Measurements from ENCODE around the gene PCDHA6.
"Not testable (repeated sequence)": the region's sequence is repeated elsewhere in the genome, so short reads cannot be mapped to it uniquely, and the experiment has no call there.

Gene PCDHA6

DNA sequence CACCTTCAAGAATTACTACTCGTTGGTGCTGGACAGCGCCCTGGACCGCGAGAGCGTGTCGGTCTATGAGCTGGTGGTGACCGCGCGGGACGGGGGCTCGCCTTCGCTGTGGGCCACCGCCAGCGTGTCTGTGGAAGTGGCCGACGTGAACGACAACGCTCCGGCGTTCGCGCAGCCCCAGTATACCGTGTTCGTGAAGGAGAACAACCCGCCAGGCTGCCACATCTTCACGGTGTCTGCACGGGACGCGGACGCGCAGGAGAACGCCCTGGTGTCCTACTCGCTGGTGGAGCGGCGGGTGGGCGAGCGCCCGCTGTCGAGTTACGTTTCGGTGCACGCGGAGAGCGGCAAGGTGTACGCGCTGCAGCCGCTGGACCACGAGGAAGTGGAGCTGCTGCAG lies 4.8 kb upstream of the PCDHA6 start:
- not testable (repeated sequence) for DNase-seq

DNA sequence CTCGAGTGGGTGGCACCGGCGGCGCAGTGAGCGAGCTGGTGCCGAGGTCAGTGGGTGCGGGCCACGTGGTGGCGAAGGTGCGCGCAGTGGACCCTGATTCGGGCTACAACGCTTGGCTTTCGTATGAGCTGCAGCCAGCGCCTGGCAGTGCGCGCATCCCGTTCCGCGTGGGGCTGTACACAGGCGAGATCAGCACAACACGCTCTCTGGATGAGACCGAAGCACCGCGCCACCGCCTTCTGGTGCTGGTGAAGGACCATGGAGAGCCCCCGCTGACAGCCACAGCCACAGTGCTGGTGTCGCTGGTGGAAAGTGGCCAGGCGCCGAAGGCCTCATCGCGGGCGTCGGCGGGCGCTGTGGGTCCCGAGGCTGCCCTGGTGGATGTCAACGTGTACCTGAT lies 4.3 kb upstream of the PCDHA6 start:
- DNase-seq, result no peak

DNA sequence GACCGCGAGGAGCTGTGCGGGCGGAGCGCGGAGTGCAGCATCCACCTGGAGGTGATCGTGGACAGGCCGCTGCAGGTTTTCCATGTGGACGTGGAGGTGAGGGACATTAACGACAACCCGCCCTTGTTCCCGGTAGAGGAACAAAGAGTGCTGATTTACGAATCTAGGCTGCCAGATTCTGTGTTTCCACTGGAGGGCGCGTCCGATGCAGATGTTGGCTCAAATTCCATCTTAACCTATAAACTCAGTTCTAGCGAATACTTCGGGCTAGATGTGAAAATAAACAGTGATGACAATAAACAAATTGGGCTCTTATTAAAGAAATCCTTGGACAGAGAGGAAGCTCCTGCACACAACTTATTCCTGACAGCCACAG lies 590 bp downstream of the PCDHA6 start:
- no peak for DNase-seq

DNA sequence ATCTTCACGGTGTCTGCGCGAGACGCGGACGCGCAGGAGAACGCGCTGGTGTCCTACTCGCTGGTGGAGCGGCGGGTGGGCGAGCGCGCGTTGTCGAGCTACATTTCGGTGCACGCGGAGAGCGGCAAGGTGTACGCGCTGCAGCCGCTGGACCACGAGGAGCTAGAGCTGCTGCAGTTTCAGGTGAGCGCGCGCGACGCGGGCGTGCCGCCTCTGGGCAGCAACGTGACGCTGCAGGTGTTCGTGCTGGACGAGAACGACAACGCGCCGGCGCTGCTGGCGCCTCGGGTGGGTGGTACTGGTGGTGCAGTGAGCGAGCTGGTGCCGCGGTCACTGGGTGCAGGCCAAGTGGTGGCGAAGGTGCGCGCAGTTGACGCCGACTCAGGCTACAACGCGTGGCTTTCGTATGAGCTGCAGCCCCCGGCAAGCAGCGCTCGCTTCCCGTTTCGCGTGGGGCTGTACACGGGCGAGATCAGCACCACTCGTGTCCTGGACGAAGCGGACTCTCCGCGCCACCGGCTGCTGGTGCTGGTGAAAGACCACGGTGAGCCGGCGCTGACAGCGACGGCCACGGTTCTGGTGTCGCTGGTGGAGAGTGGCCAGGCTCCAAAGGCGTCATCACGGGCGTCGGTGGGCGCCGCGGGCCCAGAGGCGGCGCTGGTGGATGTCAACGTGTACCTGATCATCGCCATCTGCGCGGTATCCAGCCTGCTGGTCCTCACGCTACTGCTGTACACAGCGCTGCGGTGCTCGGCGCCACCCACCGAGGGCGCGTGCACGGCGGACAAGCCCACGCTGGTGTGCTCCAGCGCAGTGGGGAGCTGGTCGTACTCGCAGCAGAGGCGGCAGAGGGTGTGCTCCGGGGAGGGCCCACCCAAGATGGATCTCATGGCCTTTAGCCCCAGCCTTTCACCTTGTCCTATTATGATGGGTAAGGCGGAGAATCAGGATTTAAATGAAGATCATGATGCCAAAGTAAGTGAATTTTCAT lies 2.0 kb downstream of the PCDHA6 start:
- DNase-seq, result not testable (repeated sequence)

- no peak for DNase-seq
These were observed 6.2 kb downstream of the PCDHA6 start, which contains the start of gene PCDHA7 for GRCh38 chr5:140833993-140834392. TSS of gene PCDHA7 (plus strand) at chr5:140834269. CDS start at chr5:140834384, 115 bp downstream.

GRCh38 chr5:140834439-140835008 lies 6.8 kb downstream of the PCDHA6 start:
- DNase-seq, result not testable (repeated sequence)

- no peak for DNase-seq
These were observed 8.1 kb downstream of the PCDHA6 start for GRCh38 chr5:140835622-140836510.

GRCh38 chr5:140840978-140841962 lies 13.5 kb downstream of the PCDHA6 start, which contains the start of gene PCDHA8:
TSS of gene PCDHA8 (plus strand) at chr5:140841187. CDS start at chr5:140841322, 135 bp downstream.
- DNase-seq, result peak; percentile 39 to 49

- DNase-seq, result no peak
These were observed 15.3 kb downstream of the PCDHA6 start for GRCh38 chr5:140842798-140843733.

DNA sequence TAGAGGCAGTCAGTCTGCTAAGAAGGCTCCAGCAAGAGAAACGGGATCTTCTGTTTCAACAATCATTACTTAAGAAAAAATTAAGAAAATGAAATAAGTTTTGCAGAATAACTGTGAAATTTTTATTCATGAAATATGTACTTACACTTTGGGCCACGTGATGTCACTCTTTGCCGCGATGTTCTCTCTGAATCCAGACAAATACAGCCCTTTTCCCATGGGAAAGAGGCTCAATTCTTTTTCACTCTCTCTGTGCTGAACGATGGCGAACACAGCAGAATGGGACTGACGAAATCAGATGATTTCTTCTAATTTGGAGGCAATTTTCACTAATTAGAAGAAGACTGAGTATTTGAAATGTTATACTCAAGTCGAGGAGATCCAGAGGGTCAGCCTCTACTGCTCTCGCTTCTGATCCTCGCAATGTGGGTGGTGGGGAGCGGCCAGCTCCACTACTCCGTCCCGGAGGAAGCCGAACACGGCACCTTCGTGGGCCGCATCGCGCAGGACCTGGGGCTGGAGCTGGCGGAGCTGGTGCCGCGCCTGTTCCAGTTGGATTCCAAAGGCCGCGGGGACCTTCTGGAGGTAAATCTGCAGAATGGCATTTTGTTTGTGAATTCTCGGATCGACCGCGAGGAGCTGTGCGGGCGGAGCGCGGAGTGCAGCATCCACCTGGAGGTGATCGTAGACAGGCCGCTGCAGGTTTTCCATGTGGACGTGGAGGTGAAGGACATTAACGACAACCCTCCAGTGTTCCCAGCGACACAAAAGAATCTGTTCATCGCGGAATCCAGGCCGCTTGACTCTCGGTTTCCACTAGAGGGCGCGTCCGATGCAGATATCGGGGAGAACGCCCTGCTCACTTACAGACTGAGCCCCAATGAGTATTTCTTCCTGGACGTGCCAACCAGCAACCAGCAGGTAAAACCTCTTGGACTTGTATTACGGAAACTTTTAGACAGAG lies 20.7 kb downstream of the PCDHA6 start, which contains the start of gene PCDHA9:
Gene PCDHA9 (plus strand): TSS at position 244 of the 964 bp plus-strand sequence. CDS start 114 bp downstream, at position 358.
- DNase-seq, result not testable (repeated sequence)

GRCh38 chr5:140849831-140850634 lies 22.3 kb downstream of the PCDHA6 start:
- not testable (repeated sequence) for DNase-seq

GRCh38 chr5:140855772-140856674 lies 28.3 kb downstream of the PCDHA6 start, which contains the start of gene PCDHA10:
TSS of gene PCDHA10 (plus strand) at chr5:140855897. CDS start at chr5:140856049, 152 bp downstream.
- no peak for DNase-seq

DNA sequence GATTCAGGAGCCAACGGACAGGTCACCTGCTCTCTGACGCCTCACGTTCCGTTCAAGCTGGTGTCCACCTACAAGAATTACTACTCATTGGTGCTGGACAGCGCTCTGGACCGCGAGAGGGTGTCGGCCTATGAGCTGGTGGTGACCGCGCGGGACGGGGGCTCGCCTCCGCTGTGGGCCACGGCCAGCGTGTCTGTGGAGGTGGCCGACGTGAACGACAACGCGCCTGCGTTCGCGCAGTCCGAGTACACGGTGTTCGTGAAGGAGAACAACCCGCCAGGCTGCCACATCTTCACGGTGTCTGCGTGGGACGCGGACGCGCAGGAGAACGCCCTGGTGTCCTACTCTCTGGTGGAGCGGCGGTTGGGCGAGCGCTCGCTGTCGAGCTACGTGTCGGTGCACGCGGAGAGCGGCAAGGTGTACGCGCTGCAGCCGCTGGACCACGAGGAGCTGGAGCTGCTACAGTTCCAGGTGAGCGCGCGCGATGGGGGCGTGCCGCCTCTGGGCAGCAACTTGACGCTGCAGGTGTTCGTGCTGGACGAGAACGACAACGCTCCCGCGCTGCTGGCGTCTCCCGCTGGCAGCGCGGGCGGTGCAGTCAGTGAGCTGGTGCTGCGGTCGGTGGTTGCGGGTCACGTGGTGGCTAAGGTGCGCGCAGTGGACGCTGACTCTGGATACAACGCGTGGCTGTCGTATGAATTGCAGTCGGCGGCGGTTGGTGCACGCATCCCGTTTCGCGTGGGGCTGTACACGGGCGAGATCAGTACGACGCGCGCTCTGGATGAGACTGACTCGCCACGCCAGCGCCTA lies 29.6 kb downstream of the PCDHA6 start:
- no peak for DNase-seq

DNA sequence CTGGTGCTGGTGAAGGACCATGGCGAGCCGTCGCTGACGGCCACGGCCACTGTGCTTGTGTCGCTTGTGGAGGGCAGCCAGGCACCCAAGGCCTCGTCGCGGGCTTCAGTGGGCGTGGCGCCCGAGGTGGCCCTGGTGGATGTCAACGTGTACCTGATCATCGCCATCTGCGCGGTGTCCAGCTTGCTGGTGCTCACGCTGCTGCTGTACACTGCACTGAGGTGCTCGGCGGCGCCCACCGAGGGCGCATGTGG lies 30.2 kb downstream of the PCDHA6 start:
- no peak for DNase-seq

GRCh38 chr5:140862441-140863295 lies 34.9 kb downstream of the PCDHA6 start:
- no peak for DNase-seq

All from activated T-cell treated with anti-CD3 and anti-CD28 coated beads, Interleukin-2, amount 50 U/mL, for 48 hours (primary cell).